ENCODE measurements around the gene CTNNA1. TPM values are rescaled to one million over a fixed set of nuclear protein-coding genes. Genes with fewer than 3 reads are reported as not detected.

The CTNNA1 gene
- total RNA-seq, 1 donor from 2014 or later: 495 TPM

DNA sequence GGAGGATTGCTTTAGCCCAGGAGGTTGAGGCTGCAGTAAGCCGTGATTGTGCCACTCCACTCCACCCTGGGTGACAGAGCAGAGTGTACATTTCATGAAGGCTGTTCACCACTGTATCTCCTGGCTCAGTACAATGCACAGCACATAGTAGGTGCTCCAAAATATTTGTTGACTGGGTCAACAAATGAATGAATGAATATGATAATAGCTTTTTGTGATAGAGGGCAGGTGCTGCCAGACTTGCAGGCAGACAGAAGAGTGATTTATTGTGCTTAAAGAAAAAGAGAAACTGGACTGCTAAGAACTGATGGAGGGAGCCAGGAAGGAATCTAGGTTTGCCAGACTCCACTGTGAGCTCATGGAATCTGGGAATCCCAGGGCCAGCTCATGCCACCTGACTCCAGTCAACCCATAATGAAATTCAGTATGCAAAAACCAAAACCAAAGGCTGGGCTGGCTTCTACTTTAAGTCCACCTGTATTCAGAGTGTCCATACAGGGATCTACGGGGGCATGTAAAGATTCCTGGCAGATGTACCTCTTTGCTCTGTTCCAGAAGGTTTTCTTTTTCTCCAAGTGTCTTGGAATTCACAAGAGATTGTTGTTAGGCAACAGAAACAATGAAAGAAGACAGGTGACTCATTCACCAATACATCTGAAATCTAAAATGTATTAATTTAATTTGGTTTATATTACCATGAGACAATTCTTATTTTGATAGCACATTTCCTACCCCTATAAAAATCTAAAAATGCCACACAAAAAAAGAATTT, 15.5 kb upstream of the CTNNA1 start:
- DNase-seq (ENCODE audit: low read depth) (peak; percentile 35), FAIRE-seq (no peak)

DNA sequence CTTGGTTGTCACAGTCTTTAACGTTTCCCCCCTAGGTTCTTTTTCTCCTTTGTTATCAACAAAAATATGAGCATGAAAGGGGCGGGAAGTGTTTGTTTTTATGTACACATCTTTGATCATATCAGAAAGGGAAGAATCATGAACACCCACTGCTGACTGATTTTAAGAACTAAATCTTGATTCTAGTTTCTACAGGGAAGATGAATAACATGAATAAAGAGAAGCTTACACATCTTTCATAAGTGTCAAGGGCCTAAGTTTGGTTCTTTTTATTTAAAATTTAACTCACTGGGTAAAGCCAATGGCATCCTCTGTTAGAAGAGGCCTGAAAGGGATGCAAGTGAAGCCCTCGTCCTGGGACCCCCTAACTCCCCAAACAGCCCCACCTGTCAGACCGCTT, 14.8 kb upstream of the CTNNA1 start:
- FAIRE-seq: no peak
- no peaks in the 10 kb centered on the region for H3K36me3 ChIP-seq (ENCODE audit: control insufficient read depth, insufficient read depth, low read length)
- H3K27me3 ChIP-seq (ENCODE audit: control insufficient read depth, insufficient read depth, low read length): no peaks in the 10 kb centered on the region
- TF ChIP-seq CTCF (IDR thresholded peaks at IDR 0.05; ENCODE audit: insufficient read depth, low read length, severe bottlenecking): no peak
- DNase-seq (ENCODE audit: low read depth): no peak
- H3K4me3 ChIP-seq (ENCODE audit: low read depth, low read length): no peak overlapping the region

More for the DNA sequence above, 15.5 kb upstream of the CTNNA1 start:
- Histone ChIP-seq H3K27me3 (ENCODE audit: control insufficient read depth, insufficient read depth, low read length) (no peaks in the 10 kb centered on the region), H3K4me3 (ENCODE audit: low read depth, low read length) (no peak overlapping the region), H3K36me3 (ENCODE audit: control insufficient read depth, insufficient read depth, low read length) (no peaks in the 10 kb centered on the region)
- no peak for TF ChIP-seq CTCF (IDR thresholded peaks at IDR 0.05; ENCODE audit: insufficient read depth, low read length, severe bottlenecking)

DNA sequence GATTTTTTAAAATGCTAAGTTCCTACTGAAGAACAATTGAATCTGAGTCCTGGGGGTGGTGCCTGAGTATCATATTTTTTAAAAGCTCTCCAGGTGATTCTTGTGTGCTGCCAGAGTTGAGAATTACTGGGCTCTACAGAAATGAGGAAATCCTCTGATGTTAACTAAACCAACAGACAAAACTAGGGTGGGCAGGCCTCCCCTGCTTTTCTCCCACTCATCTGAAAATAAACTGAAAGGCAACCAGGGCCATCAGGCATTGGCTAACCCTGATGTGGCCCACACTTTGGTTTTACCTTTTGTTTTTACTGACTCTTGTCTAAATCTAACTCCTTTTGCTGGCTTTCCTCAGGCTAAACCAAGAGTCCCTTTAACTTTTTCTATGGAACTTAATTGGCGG, 13.3 kb upstream of the CTNNA1 start:
- FAIRE-seq (no peak), DNase-seq (ENCODE audit: low read depth) (no peak)
- Histone ChIP-seq H3K27me3 (ENCODE audit: control insufficient read depth, insufficient read depth, low read length) (no peaks in the 10 kb centered on the region), H3K4me3 (ENCODE audit: low read depth, low read length) (no peak overlapping the region), H3K36me3 (ENCODE audit: control insufficient read depth, insufficient read depth, low read length) (no peaks in the 10 kb centered on the region)
- TF ChIP-seq CTCF (IDR thresholded peaks at IDR 0.05; ENCODE audit: insufficient read depth, low read length, severe bottlenecking): no peak

DNA sequence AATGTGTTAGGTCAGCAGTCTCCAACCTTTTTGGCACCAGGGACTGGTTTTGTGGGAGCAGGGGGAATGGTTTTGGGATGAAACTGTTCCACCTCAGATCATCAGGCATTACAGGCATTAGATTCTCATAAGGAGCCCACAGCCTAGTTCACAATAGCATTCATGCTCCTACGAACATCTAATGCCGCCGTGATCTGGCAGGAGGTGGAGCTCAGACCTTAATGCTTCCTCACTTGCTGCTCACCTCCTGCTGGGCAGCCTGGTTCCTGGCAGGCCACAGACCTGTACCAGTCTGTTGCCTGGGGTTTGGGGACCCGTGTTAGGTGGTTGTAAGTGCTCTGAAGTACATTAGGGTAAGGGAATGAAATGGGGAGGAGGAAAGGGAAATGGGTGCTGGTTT, 9.7 kb upstream of the CTNNA1 start:
- Histone ChIP-seq H3K36me3 (ENCODE audit: control insufficient read depth, insufficient read depth, low read length) (no peaks in the 10 kb centered on the region), H3K4me3 (ENCODE audit: low read depth, low read length) (no peak overlapping the region), H3K27me3 (ENCODE audit: control insufficient read depth, insufficient read depth, low read length) (no peaks in the 10 kb centered on the region)
- TF ChIP-seq CTCF (IDR thresholded peaks at IDR 0.05; ENCODE audit: insufficient read depth, low read length, severe bottlenecking): no peak
- DNase-seq (ENCODE audit: low read depth): no peak
- no peak for FAIRE-seq

- FAIRE-seq: no peak
These were observed 8.0 kb upstream of the CTNNA1 start for GRCh38 chr5:138745268-138745667.

More at GRCh38 chr5:138745268-138745667, 8.0 kb upstream of the CTNNA1 start:
- H3K27me3 ChIP-seq (ENCODE audit: control insufficient read depth, insufficient read depth, low read length): no peaks in the 10 kb centered on the region
- no peaks in the 10 kb centered on the region for H3K36me3 ChIP-seq (ENCODE audit: control insufficient read depth, insufficient read depth, low read length)
- H3K4me3 ChIP-seq (ENCODE audit: low read depth, low read length): no peak overlapping the region
- TF ChIP-seq CTCF (IDR thresholded peaks at IDR 0.05; ENCODE audit: insufficient read depth, low read length, severe bottlenecking): no peak
- DNase-seq (ENCODE audit: low read depth): peak; percentile 11
